VCaP (cell line): ENCODE data around the gene TLE7.

Experiments used
- H3K27ac ChIP-seq: fragments of 450-650 bp; 2 replicates; pipeline ENCODE4 v1.5.1; 2017
- CTCF ChIP-seq: fragments of 450-650 bp; conservative IDR thresholded peaks from 2 replicates; pipeline ENCODE4 v1.5.1; 2017; ENCODE audit warnings: mild to moderate bottlenecking, moderate library complexity

Gene TLE7

GRCh38 chr16:71406316-71406715 lies 35.5 kb downstream of the TLE7 start:
- no peak for TF ChIP-seq CTCF
- H3K27ac ChIP-seq: no peak overlapping the region

GRCh38 chr16:71404364-71404763 lies 37.5 kb downstream of the TLE7 start:
- no peak for TF ChIP-seq CTCF
- H3K27ac ChIP-seq: no peak overlapping the region

- no peak overlapping the region for H3K27ac ChIP-seq
- no peak for TF ChIP-seq CTCF
Observed at GRCh38 chr16:71402674-71403073, 39.2 kb downstream of the TLE7 start.

- TF ChIP-seq CTCF: no peak
Observed at GRCh38 chr16:71402007-71402406, 39.8 kb downstream of the TLE7 start.

GRCh38 chr16:71399801-71400563 lies 41.9 kb downstream of the TLE7 start:
- H3K27ac ChIP-seq: no peak overlapping the region
- TF ChIP-seq CTCF: no peak

More at GRCh38 chr16:71402007-71402406, 39.8 kb downstream of the TLE7 start:
- no peak overlapping the region for H3K27ac ChIP-seq

- TF ChIP-seq CTCF: no peak
- no peak overlapping the region for H3K27ac ChIP-seq
Observed at GRCh38 chr16:71396594-71396993, 45.3 kb downstream of the TLE7 start.

GRCh38 chr16:71389330-71389729 lies 52.5 kb downstream of the TLE7 start:
- H3K27ac ChIP-seq: no peak overlapping the region
- no peak for TF ChIP-seq CTCF
